NB4 (cell line): ENCODE measurements around the gene INSR.

Experiments
- CTCF ChIP-seq: IDR thresholded peaks from one replicate; pipeline ENCODE4 v1.5.1; 2012; ENCODE audit warnings: low read depth, low read length
- POLR2A ChIP-seq: IDR thresholded peaks from 2 replicates; pipeline ENCODE4 v1.6.1; 2011; ENCODE audit warnings: mild to moderate bottlenecking; ENCODE audit not compliant: insufficient read length; ENCODE audit errors: extremely low read depth

GRCh38 chr19:7326105-7326877 lies 32.1 kb upstream of the INSR start:
- TF ChIP-seq POLR2A (no peak), CTCF (peak; percentile 66)
